Heart right ventricle (tissue), 16 donors: ENCODE measurements around the gene FEN1. TPM values are rescaled to one million over a fixed set of nuclear protein-coding genes. Genes with fewer than 3 reads are reported as not detected.

Source experiments
- ATAC-seq, 8 donors: fragments of 200-7000 bp; cut with Tn5 transposase; one replicate each; pipeline ENCODE4 v1.9.1; 2020; ENCODE audit warnings: mild to moderate bottlenecking in 8 of 8, moderate library complexity in 8 of 8, moderate number of reproducible peaks in 1 of 8
- DNase-seq, 2 donors: peaks; one replicate each; pipeline ENCODE4 v3.0.0-alpha.2; 2020
- H3K27ac ChIP-seq, 10 donors: fragments of 200-600 bp; sonication (generic) in 2 of 10; one replicate each; pipeline versions ENCODE4 v1.5.0 to v1.8.0; 2020 to 2022; ENCODE audit warnings: mild to moderate bottlenecking in 3 of 10
- H3K27me3 ChIP-seq, 7 donors: fragments of 200-600 bp; one replicate each; pipeline ENCODE4 v1.8.0; 2021 to 2022; ENCODE audit warnings: mild to moderate bottlenecking in 2 of 7
- H3K36me3 ChIP-seq, 9 donors: fragments of 200-600 bp; sonication (generic) in 1 of 9; one replicate each; pipeline versions ENCODE4 v1.5.0 to v1.8.0; 2020 to 2022; ENCODE audit warnings: mild to moderate bottlenecking in 2 of 9
- H3K4me1 ChIP-seq, 9 donors: fragments of 200-600 bp; sonication (generic) in 1 of 9; one replicate each; pipeline versions ENCODE4 v1.5.0 to v1.8.0; 2020 to 2022; ENCODE audit warnings: mild to moderate bottlenecking in 4 of 9
- H3K4me3 ChIP-seq, 10 donors: fragments of 200-600 bp; sonication (generic) in 2 of 10; one replicate each; pipeline versions ENCODE4 v1.5.0 to v1.8.0; 2020 to 2022; ENCODE audit warnings: mild to moderate bottlenecking in 7 of 10, moderate library complexity in 2 of 10
- H3K9me3 ChIP-seq, 11 donors: fragments of 200-600 bp in 10 of 11; sonication (generic) in 2 of 11; one replicate each; pipeline versions ENCODE4 v1.5.0 to v1.8.0; 2013 to 2022; ENCODE audit warnings: mild to moderate bottlenecking in 2 of 11, control low read depth in 1 of 11, moderate library complexity in 1 of 11
- CTCF ChIP-seq, 9 donors: fragments of 200-600 bp; sonication (generic) in 2 of 9; IDR thresholded peaks; one replicate each; pipeline versions ENCODE4 v1.5.0 to v1.8.0; 2021 to 2022; ENCODE audit warnings: antibody characterized with exemption in 9 of 9, mild to moderate bottlenecking in 5 of 9, moderate library complexity in 1 of 9
- WGBS, 2 donors: extraction: QIAGEN DNeasy Blood & Tissue Kit; methylation state at CpG; one replicate each; pipeline ENCODE4 v1.1.7; 2013; ENCODE audit warnings: inconsistent platforms in 1 of 2; 5-methylcytosine and 5-hydroxymethylcytosine counted together
- intact Hi-C, 10 donors: fragments of 100-400 bp; cut with DNase I; formaldehyde crosslinking; loops; one replicate each; pipeline versions ENCODE4 v1.11.1 to v1.14.2; 2022
- polyA plus RNA-seq, 2 donors: library from polyadenylated mRNA; stranded (reverse); fragments of 200-250 nt; gene quantifications; one replicate each; pipeline ENCODE4 v1.2.3, GENCODE V29; 2013
- total RNA-seq, 10 donors: library from RNA; stranded (reverse); fragmentation: NEBNext Ultra II Directional in 3 of 10; extraction: Animal tissue kit (Norgen Biotek cat#: 25700) in 3 of 10; gene quantifications; one replicate each; pipeline versions ENCODE4 v1.2.1 to v1.2.4, GENCODE V29; 2021 to 2023
- donor health status: Arrhythmogenic right ventricular cardiomyopathy.
- donor health status: ischemic (EF 13 %, LVEDD 7.1; RV severe dilation, severe dysfunction).
- donor health status: healthy with polysubstance abuse.
- donor health status: DM: no; HTN: yes; CAD: no.
- donor health status: DM: no; HTN: no; CAD: no.
- donor health status: ischemic (EF 25% LVEDD 6.9; RV normal size, moderate dysfunction).
- donor health status: ischemic (EF 25% LVEDD 5.7; RV mildly dilated, moderate dysfunction).
- donor health status: healthy.
- donor health status: DM: yes; HTN: yes; CAD: no.
- donor health status: Ischemic cardiomyopathy.
- donor health status: ischemic (EF 35%, LVEDD 5.7; RV mildly dilated, moderate dysfunction).
- donor health status: nonischemic (EF 11% LVEDD 7.7; RV severe dilation, severe dysfunction).
- donor health status: DM: yes; HTN: yes; CAD: no.
- donor health status: PGD.
- donor health status: ischemic (EF 29% LVEDD 5.4; RV normal size, mild dysfunction).
- donor health status: nonischemic (EF 23%, LVEDD 6.1; RV moderate dilation, normal function).

FEN1 gene
- total and polyA plus RNA-seq, 12 donors: 2.1 to 8.8 (median 6.2) TPM

GRCh38 chr11:61814247-61814957 lies 21.7 kb downstream of the FEN1 start:
- Histone ChIP-seq H3K36me3 (peaks cover 0 to 41% (median 25%) of the 10 kb centered on the region in 9 donors), H3K4me3 (peak overlapping the region in 9 of 10 donors; percentile 66 to 93 (median 77)), H3K27me3 (peaks cover 0 to 9% (median 0%) of the 10 kb centered on the region in 7 donors), H3K9me3 (no peaks in the 10 kb centered on the region), H3K4me1 (peaks cover 4 to 29% (median 10%) of the 10 kb centered on the region in 9 donors), H3K27ac (peak overlapping the region; percentile 93 to 100 (median 99))
- 76% methylated on average over 16 of the region's 16 CpGs for WGBS, 2 donors
- TF ChIP-seq CTCF (IDR thresholded peaks at IDR 0.05): no peak
- DNase-seq: peak in 1 of 2 donors; percentile 58
- intact Hi-C loops: loop anchor here in 1 of 10 donors (10.0 kb wide), 1 partner anchor 50 kb away; no protein-coding TSS in a partner anchor
- ATAC-seq: peak in 6 of 8 donors; percentile 2 to 32 (median 6)

- 1% methylated on average over 62 to 66 of the region's 66 CpGs for WGBS, 2 donors
- peaks cover 0 to 33% (median 20%) of the 10 kb centered on the region in 9 donors for H3K36me3 ChIP-seq
Measured at GRCh38 chr11:61814958-61815789, 22.5 kb downstream of the FEN1 start.

GRCh38 chr11:61815790-61816735 lies 23.4 kb downstream of the FEN1 start:
- peaks cover 0 to 9% (median 0%) of the 10 kb centered on the region in 7 donors for H3K27me3 ChIP-seq
- no peaks in the 10 kb centered on the region for H3K9me3 ChIP-seq
- H3K36me3 ChIP-seq: peaks cover 0 to 24% (median 11%) of the 10 kb centered on the region in 9 donors
- intact Hi-C loops: loop anchor here in 7 of 10 donors (2.0 to 10.0 kb wide), 7 partner anchors 15 to 156 kb away; partner anchors contain the start of gene FADS3 (in 1 of the 7)
- H3K27ac ChIP-seq: peak overlapping the region; percentile 93 to 100 (median 99)
- H3K4me1 ChIP-seq: peaks cover 4 to 29% (median 10%) of the 10 kb centered on the region in 9 donors
- 0% methylated on average over 69 of the region's 69 CpGs for WGBS, 2 donors
- no peak for TF ChIP-seq CTCF (IDR thresholded peaks at IDR 0.05)
- ATAC-seq (peak; percentile 42 to 77 (median 62)), DNase-seq (peak; percentile 73 to 81)
- peak overlapping the region; percentile 50 to 93 (median 76) for H3K4me3 ChIP-seq

More at GRCh38 chr11:61814958-61815789, 22.5 kb downstream of the FEN1 start:
- DNase-seq (peak; percentile 98), ATAC-seq (peak; percentile 95 to 98 (median 96))
- intact Hi-C loops: loop anchor here in 7 of 10 donors (5.0 to 10.0 kb wide), 6 partner anchors 37 to 157 kb away; partner anchors contain the start of gene FADS3 (in 1 of the 7)
- Histone ChIP-seq H3K4me3 (peak overlapping the region; percentile 50 to 93 (median 76)), H3K9me3 (no peaks in the 10 kb centered on the region), H3K4me1 (peaks cover 4 to 29% (median 10%) of the 10 kb centered on the region in 9 donors), H3K27ac (peak overlapping the region; percentile 93 to 100 (median 99)), H3K27me3 (peaks cover 0 to 9% (median 0%) of the 10 kb centered on the region in 7 donors)
- no peak for TF ChIP-seq CTCF (IDR thresholded peaks at IDR 0.05)
